HG03565 (cell line): ENCODE data around the gene ENG.

Experiments used
- ATAC-seq: cut with Tn5 transposase; IDR thresholded peaks from one replicate; pipeline ENCODE4 v1.9.1; 2021; ENCODE audit warnings: mild to moderate bottlenecking, moderate library complexity; ENCODE audit not compliant: unreplicated experiment

Gene ENG

DNA sequence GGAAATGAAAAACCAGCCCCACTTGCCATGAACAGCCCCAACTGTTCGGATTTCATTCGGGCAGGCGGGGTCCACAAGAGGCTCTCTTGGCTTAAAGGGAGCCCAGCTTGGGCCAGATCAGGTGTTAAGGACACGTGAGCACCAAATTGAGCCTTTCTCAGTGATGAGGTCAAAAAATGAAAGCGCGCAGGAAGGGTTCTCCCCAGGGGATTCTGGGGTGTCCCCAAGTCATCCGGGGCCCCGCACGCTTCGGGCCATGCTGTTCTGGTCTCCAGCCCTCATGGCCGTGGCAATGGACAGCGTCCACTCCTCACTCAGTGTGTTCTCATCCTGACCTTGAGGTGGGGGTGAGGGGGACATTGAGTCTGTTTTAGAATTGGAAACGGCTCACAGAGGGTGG, 12.1 kb upstream of the ENG start:
- ATAC-seq: no peak

DNA sequence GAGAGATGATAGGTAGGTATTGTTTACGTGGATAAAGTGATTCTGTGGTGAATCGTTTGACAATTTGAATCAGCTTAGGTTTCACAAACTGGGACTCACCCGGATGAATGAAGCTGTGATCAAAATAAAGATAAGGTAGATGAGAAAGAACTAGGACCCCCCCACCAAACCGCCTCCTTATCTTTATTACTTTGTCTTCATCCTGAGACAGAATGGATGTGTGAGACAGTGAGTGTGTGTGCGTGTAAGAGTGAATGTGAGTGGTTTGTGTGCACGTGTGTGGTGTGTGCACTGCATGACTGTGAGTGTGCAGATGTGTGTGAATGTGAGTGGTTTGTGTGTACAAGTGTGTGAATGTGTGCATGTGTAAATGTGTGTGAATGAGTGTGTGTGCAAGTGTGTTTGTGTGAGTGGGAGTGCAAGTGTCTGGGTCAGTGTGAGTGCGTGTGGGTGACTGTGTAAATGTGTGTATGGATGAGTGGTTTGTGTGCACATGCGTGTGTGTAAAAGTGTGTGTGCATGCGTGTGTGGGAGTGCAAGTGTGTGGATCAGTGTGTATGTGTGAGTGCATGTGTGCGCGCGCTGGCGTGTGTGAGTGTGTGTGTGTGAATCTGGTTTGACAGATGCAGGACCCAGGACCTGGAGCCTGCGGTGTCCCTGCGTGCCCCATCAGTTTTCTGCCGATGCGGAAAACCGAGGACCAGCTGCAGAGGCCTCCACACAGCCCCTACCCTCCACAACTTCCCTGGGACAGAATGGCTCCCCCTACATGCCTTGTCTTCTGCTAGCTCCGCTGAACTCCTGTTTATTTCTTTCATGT, 11.4 kb upstream of the ENG start:
- no peak for ATAC-seq

DNA sequence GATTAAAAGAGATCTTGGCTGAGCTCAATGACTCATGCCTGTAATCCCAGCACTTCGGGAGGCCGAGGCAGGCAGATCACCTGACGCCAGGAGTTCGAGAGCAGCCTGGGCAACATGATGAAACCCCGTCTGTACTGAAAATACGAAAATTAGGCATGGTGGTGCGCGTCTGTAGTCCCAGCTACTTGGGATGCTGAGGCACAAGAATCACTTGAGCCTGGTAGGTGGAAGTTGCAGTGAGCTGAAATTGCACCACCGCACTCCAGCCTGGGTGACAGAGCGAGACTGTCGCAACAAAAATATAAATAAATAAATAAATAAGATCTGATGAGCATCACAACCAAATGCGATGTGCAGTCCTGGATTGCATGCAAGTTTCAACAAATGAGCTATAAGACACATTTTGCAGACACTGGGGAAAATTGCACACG, 8.7 kb upstream of the ENG start:
- no peak for ATAC-seq

GRCh38 chr9:127862075-127863011, 7.9 kb upstream of the ENG start:
- no peak for ATAC-seq

GRCh38 chr9:127860779-127861178, 6.3 kb upstream of the ENG start:
- ATAC-seq: no peak

DNA sequence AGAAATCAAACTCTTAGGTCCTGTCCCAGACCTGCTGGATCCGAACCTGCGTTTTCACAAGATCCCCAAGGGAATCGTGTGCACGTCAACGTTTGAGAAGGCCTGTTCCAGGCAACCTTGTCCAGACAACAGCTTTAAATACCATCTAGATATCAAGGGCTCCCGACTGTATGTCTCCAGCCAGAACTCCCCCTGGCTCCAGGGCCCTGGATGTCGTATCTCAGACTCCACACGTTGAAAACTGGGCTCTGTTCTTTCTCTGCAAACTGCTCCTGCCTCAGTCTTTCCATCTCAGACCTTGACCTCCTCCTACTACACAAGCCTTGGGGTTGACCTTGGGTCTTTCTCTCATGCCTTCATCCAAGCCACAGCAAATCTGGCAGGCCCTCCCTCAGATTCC, 5.8 kb upstream of the ENG start:
- no peak for ATAC-seq

GRCh38 chr9:127858041-127858512, 3.6 kb upstream of the ENG start:
- no peak for ATAC-seq

DNA sequence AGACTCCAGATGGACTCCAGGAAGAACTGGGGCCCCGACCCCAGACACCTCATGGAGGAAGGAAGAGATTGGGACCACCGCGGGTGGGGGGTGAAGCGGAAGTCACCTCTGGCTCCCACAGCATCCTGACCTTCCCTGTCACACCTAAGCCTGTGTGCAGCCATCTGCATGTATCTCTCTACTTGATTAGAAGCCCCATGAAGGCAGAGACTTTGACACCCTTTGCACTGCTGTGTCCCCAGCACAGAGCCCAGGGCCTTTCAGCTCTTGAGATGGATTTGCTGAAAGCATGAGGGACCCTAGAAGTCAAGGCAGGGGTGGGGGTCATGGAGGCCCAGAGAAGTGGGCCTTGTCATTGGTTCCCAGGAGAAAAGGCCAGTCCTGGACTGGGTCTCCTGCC, 2.8 kb upstream of the ENG start:
- no peak for ATAC-seq

GRCh38 chr9:127856729-127857116, 2.3 kb upstream of the ENG start:
- no peak for ATAC-seq

GRCh38 chr9:127856094-127856728, 1.8 kb upstream of the ENG start:
- no peak for ATAC-seq

DNA sequence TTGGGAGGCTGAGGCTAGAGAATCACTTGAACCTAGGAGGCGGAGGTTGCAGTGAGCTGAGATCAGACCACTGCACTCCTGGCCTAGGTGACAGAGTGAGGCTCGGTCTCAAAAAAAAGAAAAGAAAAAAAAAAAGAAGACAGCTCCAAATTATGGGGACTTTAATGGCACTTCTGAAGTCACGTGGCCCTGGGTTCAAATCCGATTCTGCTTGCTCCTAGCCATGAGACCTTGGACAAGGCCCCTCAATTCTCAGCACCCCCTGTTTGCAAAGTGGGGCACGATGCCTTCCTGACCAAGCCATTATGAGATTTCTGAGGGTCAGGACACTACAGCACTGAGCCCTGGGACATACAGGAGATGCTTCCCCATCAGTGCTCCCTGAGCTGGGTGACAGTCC, 1.1 kb upstream of the ENG start:
- no peak for ATAC-seq

DNA sequence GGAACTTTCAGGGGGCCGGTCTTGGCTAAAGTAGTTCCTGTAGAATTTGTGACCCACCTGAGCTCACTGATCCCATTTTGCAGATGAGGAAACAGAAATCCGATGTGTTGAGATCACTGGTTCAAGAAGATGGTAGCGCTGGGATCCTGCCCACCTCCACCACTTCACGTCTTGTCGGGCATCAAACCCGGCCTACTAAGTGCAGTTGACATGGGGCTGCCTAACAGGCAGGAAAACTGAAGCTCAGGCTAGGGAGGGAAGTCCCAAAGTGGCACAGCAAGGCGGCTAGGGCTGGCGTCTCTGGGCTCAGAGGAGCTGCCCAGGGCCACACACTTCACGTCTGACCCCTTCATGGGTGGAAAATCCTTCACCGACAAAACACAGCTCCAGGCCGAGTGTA, 502 bp upstream of the ENG start:
- no peak for ATAC-seq

DNA sequence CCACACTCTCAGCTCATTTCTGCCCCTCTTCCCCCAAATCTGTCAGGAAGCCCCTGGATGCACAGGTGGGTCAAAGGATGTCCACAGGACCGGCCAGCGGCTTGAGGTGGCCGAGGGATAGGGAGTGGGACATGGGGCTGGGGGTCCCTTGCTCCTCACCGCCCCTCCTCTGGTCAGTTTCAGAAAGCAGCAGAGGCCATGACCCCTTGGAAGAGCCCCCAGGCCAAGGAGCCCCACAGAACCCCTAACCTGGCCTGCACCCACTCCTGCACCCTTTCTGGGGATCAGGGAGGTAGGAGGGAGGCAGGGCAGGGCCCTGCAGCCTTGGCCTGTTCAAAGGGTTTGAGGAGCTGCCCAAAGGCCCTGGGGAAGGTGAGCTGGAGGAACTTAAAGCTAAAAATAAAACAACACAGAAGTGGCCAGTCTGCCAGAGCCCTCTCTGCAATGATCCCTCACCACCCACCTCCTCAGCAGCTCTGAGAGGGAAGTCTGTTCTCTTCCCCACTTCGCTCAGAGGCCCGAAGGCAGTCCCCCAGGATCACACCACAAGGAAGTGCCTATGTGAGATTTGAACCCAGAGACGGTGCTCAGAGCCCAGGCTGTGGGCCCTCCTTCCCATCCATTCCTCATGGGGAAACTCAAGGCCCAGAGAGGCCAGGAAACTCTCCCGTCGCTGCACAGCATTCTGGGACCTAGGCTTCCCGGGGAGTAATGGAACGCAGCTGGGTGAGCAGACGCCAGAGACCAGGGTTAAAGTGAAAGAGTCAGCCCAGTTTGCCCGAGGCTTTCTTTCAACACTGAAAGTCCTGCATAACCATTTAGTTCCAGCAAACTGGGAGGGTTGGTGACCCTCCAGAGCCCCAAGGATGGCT, 910 bp downstream of the ENG start:
- no peak for ATAC-seq

DNA sequence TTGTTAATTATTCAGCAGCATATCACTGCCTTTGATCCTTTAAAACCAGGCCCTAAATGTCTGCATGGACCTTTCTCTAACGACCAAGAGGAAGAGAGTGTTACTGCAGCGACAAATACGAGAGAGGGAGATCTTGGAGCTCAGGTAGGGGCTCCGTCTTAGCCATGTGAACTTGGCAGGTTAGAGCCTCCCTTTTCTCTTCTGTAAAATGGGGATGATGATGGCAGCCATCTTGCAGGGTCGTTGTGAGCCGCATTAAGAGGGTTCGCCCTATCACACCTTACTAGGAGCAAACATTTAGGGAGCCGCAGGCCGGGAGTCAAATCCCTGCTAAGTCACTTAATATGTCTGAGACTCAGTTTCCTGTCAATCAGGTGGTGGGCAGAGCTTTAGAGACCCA, 1.6 kb downstream of the ENG start:
- no peak for ATAC-seq

- no peak for ATAC-seq
Observed at GRCh38 chr9:127850286-127850830, 4.1 kb downstream of the ENG start.

GRCh38 chr9:127848756-127849504, 5.5 kb downstream of the ENG start:
- no peak for ATAC-seq

DNA sequence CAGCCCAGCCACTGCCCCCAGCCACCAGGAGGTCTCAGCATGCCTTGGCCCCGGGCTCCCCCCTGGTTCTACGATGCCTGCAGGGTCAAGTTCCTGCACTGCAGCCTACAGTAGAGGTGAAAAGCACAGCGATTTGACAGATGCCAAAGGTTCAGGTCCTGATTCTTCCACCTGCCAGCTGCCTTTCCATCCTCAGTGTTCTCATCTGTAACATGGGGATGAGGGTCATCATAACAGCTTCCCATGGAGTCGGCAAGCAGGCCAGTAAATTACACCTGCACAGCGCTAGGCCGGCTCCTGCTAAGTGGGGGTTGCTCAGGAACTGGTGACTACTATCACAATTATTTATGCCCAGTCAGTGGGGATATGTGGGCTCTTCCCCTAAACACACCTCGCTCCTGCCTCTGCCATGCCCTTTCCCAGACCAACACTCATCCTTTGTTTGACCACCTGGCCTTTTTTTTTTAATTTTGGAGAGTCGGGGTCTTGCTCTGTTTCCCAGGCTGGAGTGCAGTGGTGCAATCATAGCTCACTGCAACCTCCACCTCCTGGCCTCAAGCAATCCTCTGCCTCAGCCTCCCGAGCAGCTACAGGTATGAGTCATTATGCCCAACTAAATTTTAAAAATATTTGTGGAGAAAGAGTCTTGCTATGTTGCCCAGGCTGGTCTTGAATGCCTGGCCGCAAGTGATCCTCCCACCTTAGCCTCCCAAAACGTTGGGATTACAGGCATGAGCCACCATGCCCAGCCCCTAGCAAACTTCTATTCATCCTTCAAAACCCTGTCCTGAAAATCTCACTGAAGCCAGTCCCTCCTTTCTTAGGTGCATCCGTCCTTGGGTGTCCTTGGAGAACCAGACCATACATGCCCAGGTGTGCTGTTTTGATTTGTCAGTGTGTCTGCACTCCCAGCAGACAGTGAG, 6.4 kb downstream of the ENG start:
- no peak for ATAC-seq

DNA sequence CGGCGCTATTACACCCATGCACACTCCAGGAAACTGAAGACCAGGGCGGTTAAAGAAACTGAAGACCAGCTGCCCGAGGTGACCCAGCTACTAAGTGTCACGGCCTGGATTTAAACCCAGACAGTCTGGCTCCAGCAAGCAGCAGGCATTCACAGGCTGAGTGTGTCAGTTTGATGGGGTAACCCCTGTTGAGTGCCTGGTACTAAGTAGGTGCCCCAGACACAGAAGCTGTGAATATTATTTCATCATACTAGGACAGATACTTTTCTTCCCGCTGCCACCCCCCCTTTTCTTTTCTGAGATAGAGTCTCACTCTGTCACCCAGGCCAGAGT, 7.3 kb downstream of the ENG start:
- no peak for ATAC-seq
